Brain microvascular endothelial cell (primary cell): ENCODE measurements around the gene PGC.

Experiments used
- DNase-seq: peaks from one replicate; pipeline ENCODE4 v3.0.0-alpha.2; 2020
- H3K27ac ChIP-seq: fragments of 250-450 bp; sonication (Bioruptor Pico); 2 replicates; pipeline ENCODE4 v1.5.1; 2020; ENCODE audit warnings: mild to moderate bottlenecking, moderate library complexity
- H3K27me3 ChIP-seq: fragments of 250-450 bp; sonication (Bioruptor Pico); replicated peaks from 2 replicates; pipeline ENCODE4 v1.5.1; 2020; ENCODE audit warnings: mild to moderate bottlenecking
- H3K36me3 ChIP-seq: fragments of 250-450 bp; sonication (Bioruptor Pico); replicated peaks from 2 replicates; pipeline ENCODE4 v1.5.1; 2020; ENCODE audit warnings: mild to moderate bottlenecking
- H3K4me3 ChIP-seq: 2 replicates; pipeline ENCODE4 v1.5.1; 2011; ENCODE audit warnings: low read depth, mild to moderate bottlenecking, control low read depth, low read length, moderate library complexity
- in situ Hi-C: cut with HindIII; loops from 2 replicates; pipeline ENCODE4 v1.10.0; 2017; ENCODE audit warnings: low sequenced_read_pairs, low pct_ligation_motif_present
- TF ChIP-seq, protein P1 (sequence below): IDR thresholded peaks from 2 replicates; pipeline ENCODE4 v1.5.1; 2011; ENCODE audit warnings: low read depth, mild to moderate bottlenecking, moderate library complexity, low read length, control low read depth, inconsistent platforms; ENCODE audit errors: missing control alignments

Gene PGC

DNA sequence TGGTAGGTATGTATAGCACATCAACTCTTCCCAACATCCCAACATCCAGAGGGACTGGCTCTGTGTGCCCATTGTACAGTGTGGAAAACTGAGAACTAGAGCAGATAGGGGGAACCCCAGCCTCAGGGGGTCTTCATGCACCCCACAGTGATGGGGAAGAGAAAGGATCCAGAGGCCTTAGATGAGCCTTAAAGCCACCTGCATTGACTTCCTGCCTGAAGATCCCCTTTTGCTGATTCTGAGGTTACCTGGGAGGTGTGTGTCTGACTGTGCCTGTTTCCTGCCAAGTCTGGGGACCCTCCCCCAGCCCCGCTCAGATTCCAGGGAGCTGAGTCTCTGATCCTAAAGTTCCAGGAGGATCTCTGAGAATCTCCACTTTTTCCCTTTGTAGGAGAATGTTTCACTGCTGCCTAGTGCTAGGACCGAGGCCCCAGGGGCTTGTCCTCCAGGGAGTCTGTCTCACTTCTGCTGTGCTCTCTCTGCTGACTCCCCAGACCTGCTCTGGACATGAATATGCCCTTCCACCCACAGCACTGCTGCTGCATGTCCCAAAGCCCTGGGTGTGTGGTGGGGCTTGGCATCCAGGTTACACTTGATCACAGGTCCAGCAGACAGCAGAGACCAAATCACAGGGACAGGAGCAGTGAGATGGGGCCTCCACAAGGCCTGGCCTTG, 12.8 kb upstream of the PGC start:
- Histone ChIP-seq H3K27ac (no peak overlapping the region), H3K4me3 (no peak overlapping the region), H3K27me3 (no peaks in the 10 kb centered on the region), H3K36me3 (no peaks in the 10 kb centered on the region)
- no peak for DNase-seq
- TF ChIP-seq, protein P1, sequence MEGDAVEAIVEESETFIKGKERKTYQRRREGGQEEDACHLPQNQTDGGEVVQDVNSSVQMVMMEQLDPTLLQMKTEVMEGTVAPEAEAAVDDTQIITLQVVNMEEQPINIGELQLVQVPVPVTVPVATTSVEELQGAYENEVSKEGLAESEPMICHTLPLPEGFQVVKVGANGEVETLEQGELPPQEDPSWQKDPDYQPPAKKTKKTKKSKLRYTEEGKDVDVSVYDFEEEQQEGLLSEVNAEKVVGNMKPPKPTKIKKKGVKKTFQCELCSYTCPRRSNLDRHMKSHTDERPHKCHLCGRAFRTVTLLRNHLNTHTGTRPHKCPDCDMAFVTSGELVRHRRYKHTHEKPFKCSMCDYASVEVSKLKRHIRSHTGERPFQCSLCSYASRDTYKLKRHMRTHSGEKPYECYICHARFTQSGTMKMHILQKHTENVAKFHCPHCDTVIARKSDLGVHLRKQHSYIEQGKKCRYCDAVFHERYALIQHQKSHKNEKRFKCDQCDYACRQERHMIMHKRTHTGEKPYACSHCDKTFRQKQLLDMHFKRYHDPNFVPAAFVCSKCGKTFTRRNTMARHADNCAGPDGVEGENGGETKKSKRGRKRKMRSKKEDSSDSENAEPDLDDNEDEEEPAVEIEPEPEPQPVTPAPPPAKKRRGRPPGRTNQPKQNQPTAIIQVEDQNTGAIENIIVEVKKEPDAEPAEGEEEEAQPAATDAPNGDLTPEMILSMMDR, result no peak
- in situ Hi-C loops, result no loop called here

DNA sequence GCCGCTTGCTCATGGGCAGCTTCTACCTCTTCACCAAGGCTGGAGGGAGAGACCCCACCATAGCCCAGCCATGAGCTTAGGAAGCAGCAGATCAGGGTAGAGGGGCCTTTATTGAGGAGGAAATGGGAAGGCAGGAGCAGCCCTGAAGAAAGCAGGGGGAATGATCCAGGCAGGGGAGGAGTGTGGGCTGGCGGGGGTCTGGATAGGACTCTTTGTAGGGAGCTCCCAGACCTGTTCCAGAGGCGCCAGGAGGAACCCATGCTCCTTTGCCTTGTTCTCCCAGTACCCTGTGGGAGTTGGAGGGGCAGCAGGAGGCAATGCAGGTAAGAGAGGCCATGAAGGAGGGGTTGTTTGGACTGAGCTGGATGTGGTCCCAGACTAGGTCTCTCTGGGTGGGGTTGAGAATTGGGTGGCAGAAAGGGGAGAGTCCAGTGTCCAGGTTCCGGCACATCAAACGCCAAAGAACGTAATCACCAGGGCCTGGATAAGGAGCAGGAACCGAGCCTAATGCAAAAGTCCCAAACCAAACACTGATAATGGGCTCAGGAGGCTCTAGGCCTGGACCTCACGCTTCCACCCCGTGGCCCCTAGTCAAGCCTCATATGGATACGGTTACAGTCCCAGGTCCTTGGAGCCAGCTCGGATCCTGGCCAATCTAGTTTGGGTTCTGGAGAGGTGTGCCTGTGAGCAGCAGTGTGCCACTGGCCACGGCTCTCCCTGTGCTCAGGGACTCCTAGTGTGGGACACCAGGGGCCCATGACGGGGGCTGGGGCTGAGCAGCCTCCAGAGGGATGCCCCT, 12.1 kb upstream of the PGC start:
- H3K4me3 ChIP-seq, result no peak overlapping the region
- no peaks in the 10 kb centered on the region for H3K36me3 ChIP-seq
- TF ChIP-seq, protein P1, result no peak
- in situ Hi-C loops, result no loop called here
- DNase-seq, result no peak
- no peaks in the 10 kb centered on the region for H3K27me3 ChIP-seq
- H3K27ac ChIP-seq, result no peak overlapping the region

DNA sequence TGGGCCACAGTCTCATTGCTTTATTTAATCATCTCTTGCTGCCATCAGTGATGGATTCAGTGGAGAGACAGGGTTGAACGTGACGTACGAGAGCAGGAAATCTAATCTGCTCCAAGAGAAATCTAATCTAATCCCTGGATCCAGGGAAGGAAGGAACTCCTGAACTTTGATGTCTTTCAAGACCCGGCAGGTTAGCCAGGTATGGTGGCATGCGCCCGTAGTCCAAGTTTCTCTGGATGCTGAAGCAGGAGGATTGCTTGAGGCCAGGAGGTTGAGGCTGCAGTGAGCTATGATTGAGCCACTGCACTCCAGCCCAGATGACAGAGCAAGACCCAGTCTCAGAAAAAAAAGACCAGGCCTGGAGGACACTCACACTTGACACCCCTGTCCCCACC, 11.4 kb upstream of the PGC start:
- in situ Hi-C loops, result no loop called here
- Histone ChIP-seq H3K27ac (no peak overlapping the region), H3K36me3 (no peaks in the 10 kb centered on the region), H3K4me3 (no peak overlapping the region), H3K27me3 (no peaks in the 10 kb centered on the region)
- TF ChIP-seq, protein P1, result no peak
- DNase-seq, result no peak

DNA sequence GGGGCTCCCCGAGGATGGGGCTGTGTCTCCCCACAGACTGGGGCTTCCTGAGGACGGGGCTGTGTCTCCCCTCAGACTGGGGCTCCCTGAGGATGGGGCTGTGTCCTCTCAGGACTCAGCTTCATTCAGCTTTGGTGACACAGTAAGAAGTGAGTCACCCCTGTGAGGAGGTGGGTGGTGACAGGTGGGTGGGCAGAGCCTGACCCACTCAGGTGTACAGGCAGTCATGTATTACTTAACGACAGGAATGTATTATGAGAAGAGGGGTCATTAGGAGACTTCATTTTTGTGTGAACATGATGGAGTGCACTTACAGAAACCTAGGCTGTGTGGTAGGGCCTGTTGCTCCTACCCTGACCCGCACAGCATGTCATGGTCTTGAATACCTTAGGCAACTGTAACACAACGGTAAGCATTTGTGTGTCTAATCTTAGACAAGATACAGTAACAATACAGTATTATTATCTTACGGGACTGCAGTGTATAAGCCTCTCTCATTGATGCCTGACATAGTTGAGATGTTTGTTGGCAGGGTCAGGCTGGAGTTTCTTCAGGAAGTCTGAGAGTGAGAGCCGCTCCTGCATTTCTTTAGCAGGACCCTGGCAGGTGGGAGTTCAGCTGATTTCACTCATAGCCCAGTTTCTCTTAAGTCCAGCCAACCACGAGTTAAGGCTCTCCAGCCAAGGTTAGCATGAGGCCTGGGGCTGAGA, 10.9 kb upstream of the PGC start:
- Histone ChIP-seq H3K27ac (no peak overlapping the region), H3K27me3 (no peaks in the 10 kb centered on the region), H3K4me3 (no peak overlapping the region), H3K36me3 (no peaks in the 10 kb centered on the region)
- in situ Hi-C loops, result no loop called here
- TF ChIP-seq, protein P1, result no peak
- peak; percentile 25 for DNase-seq

DNA sequence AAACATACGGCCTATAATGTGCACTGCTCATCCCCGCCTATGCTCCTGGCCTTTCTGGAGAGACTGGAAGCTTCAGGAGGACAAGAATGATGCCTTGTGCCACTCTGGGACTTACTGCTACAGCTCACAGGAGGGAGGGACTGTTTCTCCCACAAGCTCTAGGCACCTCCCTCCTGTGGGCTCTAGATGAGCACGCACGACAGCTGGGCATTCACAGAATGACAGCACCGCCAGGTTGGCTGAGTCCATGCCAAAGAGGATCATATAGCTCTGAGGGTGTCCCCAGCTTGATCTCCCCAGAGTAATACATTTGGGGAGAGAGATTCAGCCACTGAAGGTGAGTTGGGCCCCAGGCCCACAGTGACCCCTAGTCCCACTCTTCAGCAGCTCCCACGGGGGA, 10.1 kb upstream of the PGC start:
- DNase-seq, result no peak
- TF ChIP-seq, protein P1, result no peak
- Histone ChIP-seq H3K27me3 (no peaks in the 10 kb centered on the region), H3K36me3 (no peaks in the 10 kb centered on the region), H3K27ac (no peak overlapping the region), H3K4me3 (no peak overlapping the region)
- in situ Hi-C loops, result no loop called here
